GM23338 (cell line): ENCODE results near the gene NDUFS7. TPM values are rescaled to one million over a fixed set of nuclear protein-coding genes. Genes with fewer than 3 reads are reported as not detected.

Experiments
- ATAC-seq: fragments of 200-7000 bp; cut with Tn5 transposase; 3 replicates; pipeline ENCODE4 v1.9.1; 2020
- DNase-seq: peaks from one replicate; pipeline ENCODE4 v3.0.0-alpha.2; 2015; ENCODE audit warnings: low spot score
- H2AFZ ChIP-seq: fragments of 200-600 bp; sonication (generic); 2 replicates; pipeline ENCODE4 v1.8.0; 2016; ENCODE audit warnings: antibody characterized with exemption, mild to moderate bottlenecking, moderate library complexity
- H3F3A ChIP-seq: fragments of 200-600 bp; sonication (generic); replicated peaks from 2 replicates; pipeline ENCODE4 v1.8.0; 2017; ENCODE audit warnings: antibody characterized with exemption, mixed run types, low read depth
- H3K27ac ChIP-seq: fragments of 200-600 bp; sonication (generic); 2 replicates; pipeline ENCODE4 v1.6.1; 2016; ENCODE audit warnings: low read depth
- H3K27me3 ChIP-seq: fragments of 200-600 bp; sonication (generic); 2 replicates; pipeline ENCODE4 v1.8.0; 2016; ENCODE audit warnings: mild to moderate bottlenecking, mixed run types, moderate library complexity; ENCODE audit not compliant: insufficient read depth
- H3K36me3 ChIP-seq: fragments of 200-600 bp; sonication (generic); 2 replicates; pipeline ENCODE4 v1.8.0; 2016; ENCODE audit warnings: mild to moderate bottlenecking; ENCODE audit not compliant: insufficient read depth
- H3K4me1 ChIP-seq: fragments of 200-600 bp; sonication (generic); 2 replicates; pipeline ENCODE4 v1.8.0; 2016; ENCODE audit warnings: mild to moderate bottlenecking, moderate library complexity; ENCODE audit not compliant: insufficient read depth
- H3K4me2 ChIP-seq: fragments of 200-600 bp; sonication (generic); 2 replicates; pipeline ENCODE4 v1.7.1; 2017; ENCODE audit warnings: mixed run types
- H3K4me3 ChIP-seq: fragments of 200-600 bp; sonication (generic); 2 replicates; pipeline ENCODE4 v1.6.1; 2016; ENCODE audit warnings: mixed run types
- H3K79me2 ChIP-seq: fragments of 200-600 bp; sonication (generic); replicated peaks from 2 replicates; pipeline ENCODE4 v1.8.0; 2017; ENCODE audit warnings: mild to moderate bottlenecking; ENCODE audit not compliant: insufficient read depth
- H3K9me2 ChIP-seq: fragments of 200-600 bp; sonication (generic); 2 replicates; pipeline ENCODE4 v1.8.0; 2017; ENCODE audit not compliant: insufficient read depth
- H4K20me1 ChIP-seq: fragments of 200-600 bp; sonication (generic); replicated peaks from 2 replicates; pipeline ENCODE4 v1.8.0; 2017; ENCODE audit warnings: mild to moderate bottlenecking; ENCODE audit not compliant: insufficient read depth
- H3K27ac Mint-ChIP-seq: 2 replicates; pipeline ENCODE4 v1.8.0; 2020; ENCODE audit warnings: inconsistent platforms, mild to moderate bottlenecking, moderate library complexity, mixed read lengths
- H3K27me3 Mint-ChIP-seq: 3 replicates; pipeline ENCODE4 v1.8.0; 2022; ENCODE audit warnings: low read depth, mild to moderate bottlenecking, moderate library complexity, mixed read lengths, inconsistent platforms; ENCODE audit not compliant: insufficient read depth, poor library complexity
- H3K36me3 Mint-ChIP-seq: 3 replicates; pipeline ENCODE4 v1.8.0; 2021; ENCODE audit warnings: low read depth, mild to moderate bottlenecking, inconsistent platforms, moderate library complexity, mixed read lengths
- H3K4me1 Mint-ChIP-seq: 3 replicates; pipeline ENCODE4 v1.8.0; 2020; ENCODE audit warnings: mild to moderate bottlenecking, inconsistent platforms, mixed read lengths
- H3K4me3 Mint-ChIP-seq: 3 replicates; pipeline ENCODE4 v1.8.0; 2021; ENCODE audit warnings: moderate library complexity, mild to moderate bottlenecking, inconsistent platforms, mixed read lengths
- H3K9me3 Mint-ChIP-seq: 3 replicates; pipeline ENCODE4 v1.8.0; 2020; ENCODE audit warnings: moderate library complexity, mild to moderate bottlenecking, inconsistent platforms, mixed read lengths
- CREB1 ChIP-seq: fragments of 250-450 bp; sonication (Bioruptor Pico); IDR thresholded peaks from 2 replicates; pipeline ENCODE4 v1.5.0; 2020; ENCODE audit warnings: low read depth, mild to moderate bottlenecking, moderate library complexity
- CTCF ChIP-seq, 2 experiments: fragments of 200-600 bp in 1 of 2; sonication (generic) in 1 of 2; conservative IDR thresholded peaks; 2 replicates each; pipeline versions ENCODE4 v1.5.1 to v1.6.1; 2016 to 2017; ENCODE audit warnings: antibody characterized with exemption in 2 of 2, low read depth in 2 of 2, mild to moderate bottlenecking in 2 of 2, moderate library complexity in 1 of 2
- ETS1 ChIP-seq: IDR thresholded peaks from 2 replicates; pipeline ENCODE4 v1.6.1; 2016; ENCODE audit warnings: antibody characterized with exemption
- EZH2 ChIP-seq: fragments of 200-600 bp; sonication (generic); IDR thresholded peaks from one replicate; pipeline ENCODE4 v1.8.0; 2017; ENCODE audit warnings: antibody characterized with exemption, mild to moderate bottlenecking, low read depth; ENCODE audit not compliant: unreplicated experiment
- EZH2phosphoT487 ChIP-seq: fragments of 200-600 bp; sonication (generic); IDR thresholded peaks from one replicate; pipeline ENCODE4 v1.8.1; 2018; ENCODE audit warnings: antibody characterized with exemption; ENCODE audit not compliant: unreplicated experiment
- JUNB ChIP-seq: IDR thresholded peaks from one replicate; pipeline ENCODE4 v1.6.1; 2016; ENCODE audit warnings: antibody characterized with exemption; ENCODE audit not compliant: unreplicated experiment
- NANOG ChIP-seq: IDR thresholded peaks from 2 replicates; pipeline ENCODE4 v1.6.1; 2016; ENCODE audit warnings: antibody characterized with exemption, borderline replicate concordance
- POLR2AphosphoS5 ChIP-seq: IDR thresholded peaks from 2 replicates; pipeline ENCODE4 v1.6.1; 2016; ENCODE audit warnings: antibody characterized with exemption, low read depth
- REST ChIP-seq: IDR thresholded peaks from one replicate; pipeline ENCODE4 v1.6.1; 2018; ENCODE audit warnings: antibody characterized with exemption; ENCODE audit not compliant: unreplicated experiment
- STAT1 ChIP-seq: IDR thresholded peaks from one replicate; pipeline ENCODE4 v1.6.1; 2016; ENCODE audit warnings: antibody characterized with exemption; ENCODE audit not compliant: unreplicated experiment
- ZNF114 ChIP-seq: fragments of 250-450 bp; sonication (Bioruptor Pico); IDR thresholded peaks from 2 replicates; pipeline ENCODE4 v1.5.0; 2020; ENCODE audit warnings: mild to moderate bottlenecking, moderate library complexity
- ZNF331 ChIP-seq: fragments of 250-450 bp; sonication (Bioruptor Pico); IDR thresholded peaks from 2 replicates; pipeline ENCODE4 v1.5.0; 2020; ENCODE audit warnings: low read depth, mild to moderate bottlenecking, moderate library complexity
- ZNF462 ChIP-seq: fragments of 250-450 bp; sonication (Bioruptor Pico); IDR thresholded peaks from 2 replicates; pipeline ENCODE4 v1.5.0; 2020; ENCODE audit warnings: mild to moderate bottlenecking, moderate library complexity
- polyA plus RNA-seq: library from polyadenylated mRNA; unstranded; fragments of >200 nt; fragmentation: Nextera tagmentation; extraction: Ambion mirVana; gene quantifications from 2 replicates; pipeline ENCODE4 v1.2.1, GENCODE V29; 2016
- total RNA-seq: library from RNA; depleted of rRNA; stranded (reverse); fragments of >200 nt; shearing (Covaris generic); gene quantifications from 2 replicates; pipeline ENCODE4 v1.2.3, GENCODE V29; 2014

NDUFS7 gene
- total and polyA plus RNA-seq, 2 experiments from 2014 or later = 132 to 203 TPM

- Mint-ChIP-seq H3K27ac (no peak overlapping the region), H3K4me3 (no peak overlapping the region), H3K9me3 (no peaks in the 10 kb centered on the region), H3K27me3 (peaks cover 2% of the 10 kb centered on the region), H3K36me3 (no peaks in the 10 kb centered on the region; the same call in 1 of the 3 replicates), H3K4me1 (peaks cover 2% of the 10 kb centered on the region; the same call in 2 of the 3 replicates)
- DNase-seq (no peak), ATAC-seq (no peak)
- Histone ChIP-seq H3K4me1 (0 out of 2 replicates have a peak, but pooled peaks cover 5% of the 10 kb centered on the region), H3K4me2 (no peak overlapping the region), H3K79me2 (no peaks in the 10 kb centered on the region), H4K20me1 (no peaks in the 10 kb centered on the region; the same call in 1 of the 2 replicates), H3F3A (peaks cover 12% of the 10 kb centered on the region; the same call in 1 of the 2 replicates), H3K9me2 (no peaks in the 10 kb centered on the region), H3K27ac (no peak overlapping the region), H3K36me3 (no peaks in the 10 kb centered on the region), H3K27me3 (peaks cover 6% of the 10 kb centered on the region; the same call in 1 of the 2 replicates), H2AFZ (no peak overlapping the region), H3K4me3 (no peak overlapping the region)
- no peak for TF ChIP-seq EZH2
- TF ChIP-seq POLR2AphosphoS5 = no peak
- no peak for TF ChIP-seq ETS1
- TF ChIP-seq CTCF (conservative IDR thresholded peaks at IDR 0.05; ENCODE audit: low read depth in 2 of 2) = no peak
- TF ChIP-seq NANOG = no peak
- no peak for TF ChIP-seq CREB1 (CRISPR knock-in tag)
- no peak for TF ChIP-seq ZNF114 (CRISPR knock-in tag)
- TF ChIP-seq STAT1 = no peak
- TF ChIP-seq ZNF331 (CRISPR knock-in tag) = no peak
- TF ChIP-seq EZH2phosphoT487 = no peak
- no peak for TF ChIP-seq REST
- no peak for TF ChIP-seq JUNB
- TF ChIP-seq ZNF462 (CRISPR knock-in tag) = no peak
Measured at GRCh38 chr19:1397838-1398237, 14.1 kb downstream of the NDUFS7 start.
